Inflammatory macrophage (primary cell): ENCODE data around the gene FAAP20.

Experiments used
- DNase-seq, 2 donors: peaks; one replicate each; pipeline ENCODE4 v3.0.0-alpha.2; 2020 to 2022

Gene FAAP20

GRCh38 chr1:2210084-2210653, 15.6 kb upstream of the FAAP20 start:
- DNase-seq = no peak

- DNase-seq = no peak
Measured at GRCh38 chr1:2209400-2210083, 15.0 kb upstream of the FAAP20 start.

- no peak for DNase-seq
Measured at GRCh38 chr1:2208309-2209239, 14.0 kb upstream of the FAAP20 start.

GRCh38 chr1:2206813-2207487, 12.4 kb upstream of the FAAP20 start:
- no peak for DNase-seq

- DNase-seq = peak; percentile 78 to 83
Measured at GRCh38 chr1:2205191-2205952, 10.8 kb upstream of the FAAP20 start.

GRCh38 chr1:2204415-2205190, 10.0 kb upstream of the FAAP20 start:
- peak in 1 of 2 donors; percentile 53 for DNase-seq

GRCh38 chr1:2203671-2204414, 9.3 kb upstream of the FAAP20 start:
- no peak for DNase-seq

- no peak for DNase-seq
Measured at GRCh38 chr1:2202843-2203601, 8.4 kb upstream of the FAAP20 start.

- no peak for DNase-seq
Measured at GRCh38 chr1:2202008-2202575, 7.5 kb upstream of the FAAP20 start.

- DNase-seq = no peak
Measured at GRCh38 chr1:2201062-2201461, 6.5 kb upstream of the FAAP20 start.

GRCh38 chr1:2200308-2200943, 5.9 kb upstream of the FAAP20 start:
- DNase-seq = no peak

GRCh38 chr1:2199042-2199810, 4.7 kb upstream of the FAAP20 start:
- peak; percentile 89 to 90 for DNase-seq

GRCh38 chr1:2198571-2198970, 4.0 kb upstream of the FAAP20 start:
- no peak for DNase-seq

- DNase-seq = no peak
Measured at GRCh38 chr1:2197707-2198165, 3.2 kb upstream of the FAAP20 start.

- no peak for DNase-seq
Measured at GRCh38 chr1:2196901-2197638, 2.5 kb upstream of the FAAP20 start.

- DNase-seq = no peak
Measured at GRCh38 chr1:2195785-2196184, 1.2 kb upstream of the FAAP20 start.
